Erythroblast (primary cell): ENCODE measurements around the gene NCBP1.

ENCODE experiments used
- GATA1 ChIP-seq: IDR thresholded peaks from 2 replicates; pipeline ENCODE4 v1.6.1; 2011; ENCODE audit warnings: low read depth, mild to moderate bottlenecking, control low read depth, low read length, moderate library complexity
- POLR2A ChIP-seq: IDR thresholded peaks from 2 replicates; pipeline ENCODE4 v1.6.1; 2011; ENCODE audit warnings: mild to moderate bottlenecking, low read length

- TF ChIP-seq POLR2A = no peak
- no peak for TF ChIP-seq GATA1
These were observed 1.4 kb downstream of the NCBP1 start for GRCh38 chr9:97635026-97635425.
